HepG2 (cell line): ENCODE results near the gene NR2F6. TPM values are rescaled to one million over a fixed set of nuclear protein-coding genes. Genes with fewer than 3 reads are reported as not detected.
A peak's percentile ranks its signal among the peaks of the same experiment; 100 is the strongest.

Experiments used
- DMAP1 ChIP-seq: IDR thresholded peaks from 2 replicates; pipeline ENCODE4 v1.6.1; 2016
- DNMT3B ChIP-seq: conservative IDR thresholded peaks from 2 replicates; pipeline ENCODE4 v1.6.1; 2016; ENCODE audit warnings: missing biosample characterization, control low read depth
- FOXM1 ChIP-seq: sonication (generic); formaldehyde crosslinking; IDR thresholded peaks from 2 replicates; pipeline ENCODE4 v1.5.0; 2020; ENCODE audit warnings: missing genetic modification reagents
- FOXP1 ChIP-seq, 2 experiments: fragments of 450-650 bp in 1 of 2; IDR thresholded peaks; 2 replicates each; pipeline ENCODE4 v1.6.1; 2017 to 2018; ENCODE audit warnings: antibody characterized with exemption in 1 of 2
- HNF4A ChIP-seq: sonication (generic); formaldehyde crosslinking; IDR thresholded peaks from 2 replicates; pipeline ENCODE4 v1.4.0; 2020; ENCODE audit warnings: missing genetic modification reagents
- LCORL ChIP-seq, 2 experiments: fragments of 450-650 bp in 1 of 2; sonication (generic) in 1 of 2; formaldehyde crosslinking in 1 of 2; IDR thresholded peaks; 2 replicates each; pipeline versions ENCODE4 v1.5.0 to v1.6.1; 2017 to 2020; ENCODE audit warnings: antibody characterized with exemption in 1 of 2, missing genetic modification reagents in 1 of 2
- MZF1 ChIP-seq: sonication (generic); formaldehyde crosslinking; IDR thresholded peaks from 2 replicates; pipeline ENCODE4 v1.8.1; 2023; ENCODE audit warnings: mild to moderate bottlenecking, missing genetic modification reagents, borderline replicate concordance
- PLRG1 ChIP-seq: fragments of 450-650 bp; conservative IDR thresholded peaks from 2 replicates; pipeline ENCODE4 v1.6.1; 2016
- POLR2A ChIP-seq, 2 experiments: IDR thresholded peaks; 2 replicates each; pipeline ENCODE4 v1.6.1; 2011; ENCODE audit warnings: low read depth in 2 of 2, low read length in 2 of 2, mild to moderate bottlenecking in 1 of 2, moderate library complexity in 1 of 2; ENCODE audit not compliant: insufficient read depth in 1 of 2
- RARA ChIP-seq: IDR thresholded peaks from 2 replicates; pipeline ENCODE4 v1.6.1; 2016; ENCODE audit warnings: missing genetic modification reagents, missing compliant biosample characterization
- SOX13 ChIP-seq, 3 experiments: fragments of 450-650 bp in 1 of 3; sonication (generic) in 1 of 3; formaldehyde crosslinking in 1 of 3; IDR thresholded peaks in 2 of 3; conservative IDR thresholded peaks in 1 of 3; 2 replicates each; pipeline versions ENCODE4 v1.5.0 to v1.6.1; 2016 to 2020; ENCODE audit warnings: antibody characterized with exemption in 1 of 3, mild to moderate bottlenecking in 1 of 3, missing compliant biosample characterization in 1 of 3, missing genetic modification reagents in 1 of 3, moderate library complexity in 1 of 3
- SUZ12 ChIP-seq: fragments of 150-350 bp; IDR thresholded peaks from 2 replicates; pipeline ENCODE4 v1.6.1; 2014; ENCODE audit warnings: low read depth, low read length
- YEATS4 ChIP-seq: sonication (generic); formaldehyde crosslinking; IDR thresholded peaks from 2 replicates; pipeline ENCODE4 v1.4.0; 2020; ENCODE audit warnings: missing genetic modification reagents, borderline replicate concordance
- ZNF138 ChIP-seq: sonication (generic); formaldehyde crosslinking; IDR thresholded peaks from 2 replicates; pipeline ENCODE4 v1.5.0; 2020; ENCODE audit warnings: mild to moderate bottlenecking, low read depth, missing genetic modification reagents
- polyA plus RNA-seq, 8 experiments: library from polyadenylated mRNA; depleted of rRNA in 3 of 8; stranded (reverse) in 7 of 8; unstranded in 1 of 8; fragments of >200 nt; fragmentation: Illumina TruSeq in 4 of 8; extraction: Trizol in 4 of 8; gene quantifications; 2 replicates each; pipeline versions ENCODE4 v1.2.1 to v1.2.3, GENCODE V29; 2011 to 2016; ENCODE audit warnings: low read depth in 4 of 8, missing spikeins in 1 of 8, mixed read lengths in 1 of 8; ENCODE audit not compliant: insufficient read depth in 1 of 8
- total RNA-seq, 5 experiments: library from RNA; depleted of rRNA; stranded (reverse); fragments of >200 nt; fragmentation: Illumina TruSeq; extraction: Trizol; gene quantifications; 2 replicates each; pipeline ENCODE4 v1.2.3, GENCODE V29; 2016; ENCODE audit warnings: low read depth in 1 of 5
- TF ChIP-seq, protein P1 (sequence below): sonication (generic); formaldehyde crosslinking; IDR thresholded peaks from 2 replicates; pipeline ENCODE4 v1.9.0; 2021; ENCODE audit warnings: missing genetic modification reagents, mild to moderate bottlenecking, borderline replicate concordance
- TF ChIP-seq, protein P2 (sequence below): sonication (generic); formaldehyde crosslinking; IDR thresholded peaks from 2 replicates; pipeline ENCODE4 v1.9.0; 2022; ENCODE audit warnings: missing genetic modification reagents, mild to moderate bottlenecking, borderline replicate concordance
- TF ChIP-seq, protein P3 (sequence below): IDR thresholded peaks from 2 replicates; pipeline ENCODE4 v1.6.1; 2016; ENCODE audit warnings: low read depth, missing genetic modification reagents, missing compliant biosample characterization
- TF ChIP-seq, protein P4 (sequence below): sonication (generic); formaldehyde crosslinking; IDR thresholded peaks from 2 replicates; pipeline ENCODE4 v1.5.0; 2020; ENCODE audit warnings: mild to moderate bottlenecking, missing genetic modification reagents

NR2F6 gene
- total and polyA plus RNA-seq, 2 of the 13 experiments (the other 11 are each of a cell fraction or from before 2014, with no cell fraction given) = 30.9 to 72.4 TPM

DNA sequence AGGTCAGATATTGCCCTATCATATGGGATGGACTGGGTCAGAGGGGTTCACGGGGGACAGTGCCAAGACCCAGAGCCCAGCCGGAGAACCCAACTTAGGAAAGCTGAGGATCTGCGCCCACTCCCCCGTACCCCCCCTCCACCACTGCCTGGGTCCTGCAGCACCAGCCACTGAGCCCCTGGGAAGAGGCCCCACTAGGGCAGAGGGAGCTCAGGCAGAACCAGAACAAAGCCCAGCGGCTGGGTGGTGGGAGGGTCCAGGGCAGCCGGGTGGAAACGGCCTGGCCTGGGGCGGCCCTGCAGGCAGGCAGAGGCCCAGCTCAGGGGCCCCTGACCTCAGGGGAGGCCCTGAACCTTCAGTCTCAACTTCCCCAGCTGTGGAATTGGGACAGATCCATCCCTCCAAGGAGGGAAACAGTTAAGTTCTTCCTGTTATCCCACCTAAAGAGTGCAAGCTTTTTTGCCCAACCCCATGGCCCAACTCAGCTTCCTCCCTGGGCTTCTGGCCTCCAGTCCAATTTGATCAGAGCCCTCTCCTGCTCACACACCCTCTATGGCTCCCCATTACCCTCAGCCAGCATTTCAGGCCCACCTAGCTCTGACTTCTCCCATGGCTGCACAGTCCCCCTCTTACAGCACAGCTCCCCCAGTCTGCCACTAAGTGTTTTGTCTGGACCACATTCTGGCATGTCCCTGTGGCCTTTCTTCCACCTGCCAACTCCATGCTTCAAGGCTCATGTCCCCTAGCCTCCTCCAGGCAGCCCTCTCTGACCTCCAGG, 3.1 kb downstream of the NR2F6 start (continued):
- TF ChIP-seq, protein P1, sequence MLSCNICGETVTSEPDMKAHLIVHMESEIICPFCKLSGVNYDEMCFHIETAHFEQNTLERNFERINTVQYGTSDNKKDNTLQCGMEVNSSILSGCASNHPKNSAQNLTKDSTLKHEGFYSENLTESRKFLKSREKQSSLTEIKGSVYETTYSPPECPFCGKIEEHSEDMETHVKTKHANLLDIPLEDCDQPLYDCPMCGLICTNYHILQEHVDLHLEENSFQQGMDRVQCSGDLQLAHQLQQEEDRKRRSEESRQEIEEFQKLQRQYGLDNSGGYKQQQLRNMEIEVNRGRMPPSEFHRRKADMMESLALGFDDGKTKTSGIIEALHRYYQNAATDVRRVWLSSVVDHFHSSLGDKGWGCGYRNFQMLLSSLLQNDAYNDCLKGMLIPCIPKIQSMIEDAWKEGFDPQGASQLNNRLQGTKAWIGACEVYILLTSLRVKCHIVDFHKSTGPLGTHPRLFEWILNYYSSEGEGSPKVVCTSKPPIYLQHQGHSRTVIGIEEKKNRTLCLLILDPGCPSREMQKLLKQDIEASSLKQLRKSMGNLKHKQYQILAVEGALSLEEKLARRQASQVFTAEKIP = no peak
- TF ChIP-seq DNMT3B (CRISPR knock-in tag) (no peak), RARA (CRISPR knock-in tag) (0 out of 2 replicates have a peak, but pooled peaks have one; percentile 17), LCORL (IDR thresholded peaks at IDR 0.05) (no peak), LCORL (CRISPR knock-in tag; IDR thresholded peaks at IDR 0.05) (peak; percentile 17; the same call in 1 of the 2 replicates), FOXP1 (IDR thresholded peaks at IDR 0.05) (no peak), FOXP1 (CRISPR knock-in tag; IDR thresholded peaks at IDR 0.05) (no peak), SUZ12 (no peak), YEATS4 (no peak; the same call in 1 of the 2 replicates), MZF1 (CRISPR knock-in tag) (no peak), ZNF138 (CRISPR knock-in tag) (no peak), POLR2A (IDR thresholded peaks at IDR 0.05; ENCODE audit: insufficient read depth in 1 of 2, low read depth in 2 of 2, low read length in 2 of 2) (no peak; a peak in 1 of 4 replicates), HNF4A (CRISPR knock-in tag) (peak; percentile 25; the same call in 1 of the 2 replicates), FOXM1 (CRISPR knock-in tag) (no peak), DMAP1 (CRISPR knock-in tag) (no peak; the same call in 1 of the 2 replicates), PLRG1 (no peak), SOX13 (IDR thresholded peaks at IDR 0.05) (no peak), SOX13 (CRISPR knock-in tag; conservative IDR thresholded peaks at IDR 0.05 in 1 of 2, IDR thresholded peaks at IDR 0.05 in 1 of 2) (no peak)
- TF ChIP-seq, protein P2, sequence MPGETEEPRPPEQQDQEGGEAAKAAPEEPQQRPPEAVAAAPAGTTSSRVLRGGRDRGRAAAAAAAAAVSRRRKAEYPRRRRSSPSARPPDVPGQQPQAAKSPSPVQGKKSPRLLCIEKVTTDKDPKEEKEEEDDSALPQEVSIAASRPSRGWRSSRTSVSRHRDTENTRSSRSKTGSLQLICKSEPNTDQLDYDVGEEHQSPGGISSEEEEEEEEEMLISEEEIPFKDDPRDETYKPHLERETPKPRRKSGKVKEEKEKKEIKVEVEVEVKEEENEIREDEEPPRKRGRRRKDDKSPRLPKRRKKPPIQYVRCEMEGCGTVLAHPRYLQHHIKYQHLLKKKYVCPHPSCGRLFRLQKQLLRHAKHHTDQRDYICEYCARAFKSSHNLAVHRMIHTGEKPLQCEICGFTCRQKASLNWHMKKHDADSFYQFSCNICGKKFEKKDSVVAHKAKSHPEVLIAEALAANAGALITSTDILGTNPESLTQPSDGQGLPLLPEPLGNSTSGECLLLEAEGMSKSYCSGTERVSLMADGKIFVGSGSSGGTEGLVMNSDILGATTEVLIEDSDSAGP (CRISPR knock-in tag) = 0 out of 2 replicates have a peak, but pooled peaks have one; percentile 18
- TF ChIP-seq, protein P3, sequence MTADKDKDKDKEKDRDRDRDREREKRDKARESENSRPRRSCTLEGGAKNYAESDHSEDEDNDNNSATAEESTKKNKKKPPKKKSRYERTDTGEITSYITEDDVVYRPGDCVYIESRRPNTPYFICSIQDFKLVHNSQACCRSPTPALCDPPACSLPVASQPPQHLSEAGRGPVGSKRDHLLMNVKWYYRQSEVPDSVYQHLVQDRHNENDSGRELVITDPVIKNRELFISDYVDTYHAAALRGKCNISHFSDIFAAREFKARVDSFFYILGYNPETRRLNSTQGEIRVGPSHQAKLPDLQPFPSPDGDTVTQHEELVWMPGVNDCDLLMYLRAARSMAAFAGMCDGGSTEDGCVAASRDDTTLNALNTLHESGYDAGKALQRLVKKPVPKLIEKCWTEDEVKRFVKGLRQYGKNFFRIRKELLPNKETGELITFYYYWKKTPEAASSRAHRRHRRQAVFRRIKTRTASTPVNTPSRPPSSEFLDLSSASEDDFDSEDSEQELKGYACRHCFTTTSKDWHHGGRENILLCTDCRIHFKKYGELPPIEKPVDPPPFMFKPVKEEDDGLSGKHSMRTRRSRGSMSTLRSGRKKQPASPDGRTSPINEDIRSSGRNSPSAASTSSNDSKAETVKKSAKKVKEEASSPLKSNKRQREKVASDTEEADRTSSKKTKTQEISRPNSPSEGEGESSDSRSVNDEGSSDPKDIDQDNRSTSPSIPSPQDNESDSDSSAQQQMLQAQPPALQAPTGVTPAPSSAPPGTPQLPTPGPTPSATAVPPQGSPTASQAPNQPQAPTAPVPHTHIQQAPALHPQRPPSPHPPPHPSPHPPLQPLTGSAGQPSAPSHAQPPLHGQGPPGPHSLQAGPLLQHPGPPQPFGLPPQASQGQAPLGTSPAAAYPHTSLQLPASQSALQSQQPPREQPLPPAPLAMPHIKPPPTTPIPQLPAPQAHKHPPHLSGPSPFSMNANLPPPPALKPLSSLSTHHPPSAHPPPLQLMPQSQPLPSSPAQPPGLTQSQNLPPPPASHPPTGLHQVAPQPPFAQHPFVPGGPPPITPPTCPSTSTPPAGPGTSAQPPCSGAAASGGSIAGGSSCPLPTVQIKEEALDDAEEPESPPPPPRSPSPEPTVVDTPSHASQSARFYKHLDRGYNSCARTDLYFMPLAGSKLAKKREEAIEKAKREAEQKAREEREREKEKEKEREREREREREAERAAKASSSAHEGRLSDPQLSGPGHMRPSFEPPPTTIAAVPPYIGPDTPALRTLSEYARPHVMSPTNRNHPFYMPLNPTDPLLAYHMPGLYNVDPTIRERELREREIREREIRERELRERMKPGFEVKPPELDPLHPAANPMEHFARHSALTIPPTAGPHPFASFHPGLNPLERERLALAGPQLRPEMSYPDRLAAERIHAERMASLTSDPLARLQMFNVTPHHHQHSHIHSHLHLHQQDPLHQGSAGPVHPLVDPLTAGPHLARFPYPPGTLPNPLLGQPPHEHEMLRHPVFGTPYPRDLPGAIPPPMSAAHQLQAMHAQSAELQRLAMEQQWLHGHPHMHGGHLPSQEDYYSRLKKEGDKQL (CRISPR knock-in tag) = no peak
- TF ChIP-seq, protein P4, sequence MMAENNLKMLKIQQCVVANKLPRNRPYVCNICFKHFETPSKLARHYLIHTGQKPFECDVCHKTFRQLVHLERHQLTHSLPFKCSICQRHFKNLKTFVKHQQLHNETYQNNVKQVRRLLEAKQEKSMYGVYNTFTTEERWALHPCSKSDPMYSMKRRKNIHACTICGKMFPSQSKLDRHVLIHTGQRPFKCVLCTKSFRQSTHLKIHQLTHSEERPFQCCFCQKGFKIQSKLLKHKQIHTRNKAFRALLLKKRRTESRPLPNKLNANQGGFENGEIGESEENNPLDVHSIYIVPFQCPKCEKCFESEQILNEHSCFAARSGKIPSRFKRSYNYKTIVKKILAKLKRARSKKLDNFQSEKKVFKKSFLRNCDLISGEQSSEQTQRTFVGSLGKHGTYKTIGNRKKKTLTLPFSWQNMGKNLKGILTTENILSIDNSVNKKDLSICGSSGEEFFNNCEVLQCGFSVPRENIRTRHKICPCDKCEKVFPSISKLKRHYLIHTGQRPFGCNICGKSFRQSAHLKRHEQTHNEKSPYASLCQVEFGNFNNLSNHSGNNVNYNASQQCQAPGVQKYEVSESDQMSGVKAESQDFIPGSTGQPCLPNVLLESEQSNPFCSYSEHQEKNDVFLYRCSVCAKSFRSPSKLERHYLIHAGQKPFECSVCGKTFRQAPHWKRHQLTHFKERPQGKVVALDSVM = peak; percentile 46; the same call in 1 of the 2 replicates
